NCI-H748 (cell line): ENCODE data around the gene PRKCSH.
"Not testable (repeated sequence)": the region's sequence is repeated elsewhere in the genome, so short reads cannot be mapped to it uniquely, and the experiment has no call there.

Experiments used
- DNase-seq: peaks from one replicate; lab custom pipeline; 2025; ENCODE audit not compliant: unreplicated experiment; lab: John Stamatoyannopoulos, UW

Gene PRKCSH

GRCh38 chr19:11435057-11435832 lies at the start of gene PRKCSH, which contains the start of gene ODAD3:
Gene PRKCSH, plus strand, starts transcription at chr19:11435635. Its CDS starts 483 bp downstream, at chr19:11436118.
Gene ODAD3, minus strand, starts transcription at chr19:11435121. Its CDS starts 105 bp downstream, at chr19:11435016.
- peak; percentile 99 for DNase-seq

GRCh38 chr19:11387162-11388034 lies 48.0 kb upstream of the PRKCSH start:
- peak; percentile 27 for DNase-seq

DNA sequence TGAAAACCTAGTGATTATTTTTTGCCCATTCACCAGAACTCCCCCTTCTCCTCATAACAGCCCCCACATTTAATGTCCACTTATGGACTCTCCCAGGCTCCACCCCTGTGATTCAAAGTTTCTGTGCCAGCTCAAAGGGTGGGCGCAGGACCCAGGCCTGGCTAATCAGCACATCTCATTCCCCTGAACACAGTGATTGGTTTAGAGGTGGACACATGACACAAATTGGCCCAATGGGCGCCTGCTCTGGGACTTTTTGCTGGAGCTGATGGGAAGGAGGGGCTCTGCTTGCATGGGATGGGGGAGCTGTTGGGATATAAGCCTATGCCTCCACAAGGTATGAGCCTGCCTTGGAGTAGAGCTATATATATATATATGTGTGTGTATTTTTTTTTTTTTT lies 45.1 kb upstream of the PRKCSH start:
- no peak for DNase-seq

DNA sequence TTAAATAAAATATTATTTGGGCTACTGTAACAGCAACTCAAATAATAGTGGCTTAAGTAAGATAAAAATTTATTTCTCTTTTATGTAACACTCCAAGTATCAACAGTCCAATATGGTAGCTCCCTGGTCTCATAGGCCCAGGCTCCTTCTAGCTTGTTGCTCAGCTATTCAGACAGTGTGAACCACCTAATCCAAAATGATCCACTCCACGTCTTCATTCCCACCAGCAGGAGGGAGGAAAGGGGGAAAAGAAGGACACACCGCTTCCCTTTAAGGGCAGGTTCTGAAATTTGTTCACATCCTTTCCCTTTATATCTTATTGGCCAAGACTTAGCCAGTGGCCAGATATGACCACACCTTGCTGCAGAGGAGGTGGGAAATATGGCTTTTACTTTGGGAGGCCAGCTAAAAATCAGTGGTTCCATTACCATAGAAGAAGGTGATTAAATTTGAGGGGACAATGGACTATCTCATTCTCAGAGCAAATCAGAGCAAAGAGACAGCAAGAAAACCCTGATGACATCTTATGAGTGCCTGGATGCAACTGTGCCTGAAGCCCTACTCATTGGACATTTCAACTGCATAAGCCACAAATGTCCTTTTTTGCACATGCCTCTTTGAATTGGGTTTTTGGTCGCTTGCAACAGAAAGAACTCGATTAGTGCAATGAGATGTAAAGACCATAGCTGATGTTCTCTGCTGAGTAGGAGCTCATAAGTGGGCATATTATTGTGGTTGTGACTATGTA lies 44.3 kb upstream of the PRKCSH start:
- DNase-seq, result no peak

GRCh38 chr19:11397089-11397610 lies 38.3 kb upstream of the PRKCSH start:
- DNase-seq, result no peak

DNA sequence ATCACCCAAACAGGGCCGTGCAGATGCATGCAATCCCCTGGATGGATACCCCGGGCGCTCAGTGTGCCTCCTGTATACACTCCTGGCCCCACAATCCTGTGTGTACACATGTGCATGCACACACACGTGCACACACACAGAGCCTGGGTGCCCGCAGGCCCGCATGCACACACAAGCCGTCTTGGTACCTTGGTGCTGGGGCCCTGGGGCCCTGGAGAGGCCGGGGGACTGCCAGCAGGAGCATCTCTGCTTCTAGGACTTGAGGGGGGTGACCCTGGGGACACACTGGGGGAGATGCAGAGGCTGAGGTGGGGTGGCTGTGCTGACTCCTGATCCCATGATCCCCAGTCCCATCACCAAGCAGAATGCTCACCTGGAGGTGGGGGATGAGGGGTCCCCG lies 35.8 kb upstream of the PRKCSH start:
- DNase-seq, result no peak

GRCh38 chr19:11400798-11401197 lies 34.6 kb upstream of the PRKCSH start:
- no peak for DNase-seq

- no peak for DNase-seq
Observed at GRCh38 chr19:11401808-11402543, 33.5 kb upstream of the PRKCSH start.

DNA sequence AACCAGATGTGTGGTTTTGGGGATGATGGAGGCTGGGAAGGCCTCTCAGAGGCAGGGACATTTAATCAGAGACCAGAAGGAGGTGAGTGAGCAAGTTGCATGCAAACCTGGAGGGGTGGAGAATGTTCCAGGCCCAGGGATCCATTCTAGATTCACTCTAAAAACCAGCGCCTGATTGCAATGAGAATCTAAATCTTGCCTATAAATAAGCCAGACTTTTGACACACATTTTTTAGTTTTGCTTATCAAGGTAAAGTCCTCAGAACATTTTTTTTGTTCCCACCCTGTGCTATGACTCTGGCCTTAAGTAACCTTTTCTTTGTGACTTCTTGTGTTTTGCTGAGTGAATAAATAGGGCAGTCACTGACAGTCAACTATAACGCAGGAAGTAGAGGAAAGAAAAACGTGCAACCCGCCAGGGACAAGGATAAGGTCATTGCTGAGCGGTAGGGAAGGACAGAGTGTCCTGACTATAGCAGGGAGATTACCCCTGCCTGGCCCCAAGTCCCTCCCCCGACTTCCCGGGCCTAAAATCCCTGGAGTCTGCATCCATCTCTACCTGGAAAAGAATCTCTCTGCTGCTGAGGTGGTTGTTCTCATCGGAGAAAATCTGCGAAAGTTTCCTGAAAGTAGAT lies 30.7 kb upstream of the PRKCSH start:
- DNase-seq, result no peak

DNA sequence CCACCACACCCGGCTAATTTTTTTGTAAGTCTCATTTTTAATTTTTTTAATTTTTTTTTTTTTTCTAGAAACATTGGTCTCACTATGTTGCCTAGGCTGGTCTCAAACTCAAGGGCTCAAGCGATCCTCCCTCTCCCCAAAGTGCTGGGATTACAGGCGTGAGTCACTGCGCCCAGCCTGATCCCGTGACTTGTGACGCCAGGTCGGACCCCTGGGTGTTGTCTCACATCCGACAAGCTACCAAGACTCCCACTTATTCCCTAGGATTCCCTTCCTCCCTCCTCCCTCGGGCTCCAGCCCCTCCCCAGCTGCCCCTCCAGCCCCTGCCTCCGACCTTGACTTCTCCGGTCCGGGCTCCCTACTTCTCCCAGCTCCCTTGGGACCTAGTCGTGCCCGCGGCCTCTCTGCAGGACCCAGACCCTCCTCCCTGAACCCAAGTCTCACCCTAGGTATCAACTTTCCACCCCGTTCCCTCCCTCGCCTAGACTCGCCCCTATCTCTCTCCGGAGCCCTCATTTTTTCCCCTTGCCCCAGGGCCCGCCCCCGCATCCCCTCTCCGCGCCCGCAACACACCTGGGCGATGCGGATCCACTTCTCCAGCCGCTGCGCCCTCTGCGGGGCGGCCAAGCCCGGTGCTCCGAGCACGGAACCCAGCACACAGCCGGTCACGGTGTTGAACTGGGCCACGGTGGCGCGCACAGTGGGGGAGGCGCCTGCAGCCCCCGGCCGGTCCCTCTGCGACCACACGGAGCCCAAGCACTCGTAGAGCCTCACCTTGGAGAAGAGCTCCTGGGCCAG lies 29.4 kb upstream of the PRKCSH start:
- DNase-seq, result no peak

- DNase-seq, result not testable (repeated sequence)
Observed at GRCh38 chr19:11406703-11407236, 28.7 kb upstream of the PRKCSH start.

DNA sequence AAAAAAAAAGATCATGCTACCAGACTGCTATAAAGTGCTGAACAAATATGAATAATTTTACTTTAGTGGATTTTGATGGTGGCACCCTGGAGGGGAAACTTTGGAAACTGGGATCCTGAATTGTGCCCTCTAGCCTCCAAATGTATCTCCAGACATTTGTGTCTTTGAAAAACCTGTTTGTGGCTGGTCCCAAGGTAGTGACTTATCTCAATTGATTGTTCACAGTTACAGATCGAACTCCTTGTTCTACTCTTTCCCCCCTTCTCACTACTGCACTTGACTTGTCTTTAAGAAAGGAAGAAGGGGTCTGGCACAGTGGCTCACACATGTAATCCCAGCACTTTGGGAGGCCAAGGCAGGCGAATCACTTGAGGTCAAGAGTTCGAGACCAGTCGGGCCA lies 26.8 kb upstream of the PRKCSH start:
- DNase-seq, result no peak

DNA sequence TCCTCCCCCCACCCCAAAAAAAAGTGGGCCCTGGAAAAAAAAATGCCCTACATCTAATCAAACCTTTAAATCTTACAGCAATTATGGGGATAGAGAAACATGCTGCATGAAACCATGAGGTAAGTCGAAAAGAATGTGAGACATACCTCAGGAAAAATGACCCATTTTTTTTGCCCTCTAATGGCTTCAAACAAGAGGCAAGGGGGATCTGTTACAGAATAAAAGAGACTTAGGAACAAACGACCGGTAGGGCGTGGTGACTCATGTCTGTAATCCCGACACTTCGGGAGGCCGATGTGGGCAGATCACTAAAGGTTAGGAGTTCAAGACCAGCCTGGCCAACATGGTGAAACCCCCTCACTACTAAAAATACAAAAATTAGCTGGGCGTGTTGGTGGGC lies 24.8 kb upstream of the PRKCSH start:
- no peak for DNase-seq

GRCh38 chr19:11414544-11414943 lies 20.9 kb upstream of the PRKCSH start:
- DNase-seq, result no peak

- DNase-seq, result no peak
Observed at GRCh38 chr19:11416346-11417052, 18.9 kb upstream of the PRKCSH start.

GRCh38 chr19:11418094-11418548 lies 17.3 kb upstream of the PRKCSH start:
- no peak for DNase-seq

DNA sequence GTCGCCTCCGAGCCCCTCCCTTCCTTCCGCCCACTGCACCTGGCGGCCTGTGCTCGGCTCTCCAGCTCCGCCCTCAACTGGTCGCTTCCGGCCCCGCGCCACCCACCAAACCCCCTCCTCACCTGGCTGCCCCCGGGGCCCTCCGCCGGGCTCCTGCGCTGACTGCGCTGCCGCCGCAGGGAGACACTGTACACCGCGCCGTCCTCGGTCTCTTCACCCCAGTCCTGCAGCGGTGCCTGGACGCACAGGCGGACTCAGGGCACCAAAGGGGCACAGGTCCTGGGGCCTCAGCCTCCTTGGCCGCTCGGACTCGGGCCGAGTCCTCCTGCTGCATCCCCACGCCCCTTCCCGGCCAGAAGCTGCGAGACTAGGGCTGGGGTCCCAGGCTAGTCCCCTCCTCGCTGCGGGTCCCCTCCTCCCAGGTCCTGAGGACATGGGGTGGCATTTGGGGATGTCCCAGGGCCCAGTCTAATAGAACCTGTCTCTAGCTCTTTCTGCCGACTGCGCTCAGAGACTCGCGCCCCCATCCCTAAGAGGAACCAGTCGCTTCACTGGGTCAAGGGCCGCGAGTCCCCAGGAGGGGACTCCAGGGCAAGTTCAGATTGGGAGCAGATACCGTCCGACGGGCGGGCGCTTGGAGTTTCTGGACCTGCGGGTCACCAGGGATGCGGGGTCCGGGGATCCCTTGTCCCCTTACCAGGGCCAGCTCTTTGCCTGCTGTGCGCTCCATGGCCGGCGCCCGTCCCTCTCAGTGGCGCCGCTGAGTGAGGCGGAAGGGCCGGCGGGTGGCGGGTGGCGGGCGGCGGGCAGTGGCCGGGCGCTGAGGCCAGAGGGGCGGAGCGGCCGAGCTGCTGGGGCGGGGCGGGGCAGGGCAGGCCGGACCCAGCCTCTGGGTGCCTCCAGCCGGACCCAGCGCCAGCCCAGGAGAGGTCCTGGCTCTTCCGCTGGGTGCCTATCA lies 16.6 kb upstream of the PRKCSH start, which contains the start of gene RGL3:
Gene RGL3, minus strand, starts transcription at position 766 of the 958 bp plus-strand sequence. Its CDS starts 36 bp downstream, at position 730.
- peak; percentile 86 for DNase-seq
